Sigmoid colon (tissue), 4 donors: ENCODE results near the gene SMAD3.

Source experiments
- CTCF ChIP-seq, 4 experiments: fragments of 450-650 bp in 3 of 4; fragments of 200-600 bp in 1 of 4; IDR thresholded peaks; one replicate each; pipeline ENCODE4 v1.5.1; 2016 to 2019; ENCODE audit warnings: antibody characterized with exemption in 4 of 4, mild to moderate bottlenecking in 3 of 4, moderate library complexity in 2 of 4
- EP300 ChIP-seq, 4 donors: sonication (generic); formaldehyde crosslinking; IDR thresholded peaks; one replicate each; pipeline ENCODE4 v1.6.1; 2017; ENCODE audit warnings: antibody characterized with exemption in 4 of 4
- POLR2A ChIP-seq, 2 donors: fragments of 450-650 bp; IDR thresholded peaks; one replicate each; pipeline ENCODE4 v1.6.1; 2016; ENCODE audit warnings: antibody characterized with exemption in 2 of 2, mild to moderate bottlenecking in 2 of 2, moderate library complexity in 2 of 2
- POLR2AphosphoS5 ChIP-seq, 4 donors: sonication (generic); formaldehyde crosslinking; IDR thresholded peaks; one replicate each; pipeline ENCODE4 v1.6.1; 2017; ENCODE audit warnings: antibody characterized with exemption in 4 of 4

DNA sequence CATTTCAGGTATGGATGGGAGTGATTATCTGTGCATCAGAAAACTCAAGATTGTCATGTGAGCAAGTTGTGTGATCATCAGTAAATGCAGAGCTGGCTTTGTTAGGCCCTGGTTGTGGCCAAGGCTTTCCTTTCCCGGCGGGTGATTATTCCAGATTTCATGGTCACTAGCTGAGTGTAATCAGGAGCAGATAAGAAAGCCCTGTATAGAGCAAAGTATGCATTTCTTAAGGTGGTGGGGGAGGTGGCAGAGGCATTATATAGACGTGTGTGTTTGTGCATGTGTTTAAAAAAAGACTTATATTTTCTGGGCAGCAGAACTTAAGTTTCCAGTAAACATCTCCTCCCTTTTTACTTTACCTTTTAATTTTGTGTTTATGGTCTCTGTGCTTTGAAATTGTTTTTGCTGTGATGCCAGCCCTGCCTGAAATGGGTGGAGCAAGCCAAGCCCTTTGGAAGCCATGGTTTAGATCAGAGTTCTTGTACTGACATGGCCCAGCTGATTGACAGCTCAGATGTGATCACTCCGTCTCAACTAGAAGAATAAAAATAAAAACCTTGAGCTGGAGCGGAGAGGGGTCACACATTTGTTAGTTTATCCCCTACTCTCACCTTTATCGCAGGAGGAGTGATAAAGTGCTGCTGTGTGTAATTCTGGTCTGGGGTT, 22.2 kb downstream of the SMAD3 start:
- TF ChIP-seq CTCF (IDR thresholded peaks at IDR 0.05) (no peak), POLR2A (IDR thresholded peaks at IDR 0.05) (no peak), POLR2AphosphoS5 (IDR thresholded peaks at IDR 0.05) (no peak), EP300 (IDR thresholded peaks at IDR 0.05) (no peak)
